ENCODE data around the gene TMEM121B. TPM values are rescaled to one million over a fixed set of nuclear protein-coding genes. Genes with fewer than 3 reads are reported as not detected.
A peak's percentile ranks its signal among the peaks of the same experiment; 100 is the strongest.

TMEM121B gene
- total RNA-seq, 5 donors from 2014 or later (not counting 1 experiment from before 2014, with no cell fraction given) = 0.13 to 0.19 (median 0.15) TPM; not detected in 2

DNA sequence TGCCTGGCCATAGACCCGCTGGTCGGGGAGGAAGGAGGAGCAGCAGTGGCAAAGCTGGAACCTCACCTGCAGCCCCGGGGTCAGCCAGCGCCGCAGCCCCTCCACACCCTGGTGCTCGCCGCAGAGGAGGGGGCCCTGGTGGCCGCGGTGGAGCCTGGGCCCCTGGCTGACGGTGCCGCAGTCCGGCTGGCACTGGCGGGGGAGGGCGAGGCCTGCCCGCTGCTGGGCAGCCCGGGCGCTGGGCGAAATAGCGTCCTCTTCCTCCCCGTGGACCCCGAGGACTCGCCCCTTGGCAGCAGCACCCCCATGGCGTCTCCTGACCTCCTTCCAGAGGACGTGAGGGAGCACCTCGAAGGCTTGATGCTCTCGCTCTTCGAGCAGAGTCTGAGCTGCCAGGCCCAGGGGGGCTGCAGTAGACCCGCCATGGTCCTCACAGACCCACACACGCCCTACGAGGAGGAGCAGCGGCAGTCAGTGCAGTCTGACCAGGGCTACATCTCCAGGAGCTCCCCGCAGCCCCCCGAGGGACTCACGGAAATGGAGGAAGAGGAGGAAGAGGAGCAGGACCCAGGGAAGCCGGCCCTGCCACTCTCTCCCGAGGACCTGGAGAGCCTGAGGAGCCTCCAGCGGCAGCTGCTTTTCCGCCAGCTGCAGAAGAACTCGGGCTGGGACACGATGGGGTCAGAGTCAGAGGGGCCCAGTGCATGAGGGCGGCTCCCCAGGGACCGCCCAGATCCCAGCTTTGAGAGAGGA is 11.9 kb downstream of the TMEM121B start:
- no peak for ATAC-seq (replicated peaks in 1 of 4)
- no peaks in the 10 kb centered on the region for H3K27me3 ChIP-seq (replicated peaks in 1 of 2; ENCODE audit: control insufficient read depth in 2 of 2, extremely low read depth in 1 of 2, insufficient read depth in 2 of 2, low read length in 1 of 2)
- POLR2A ChIA-PET = no interaction called here
- DNase-seq = no peak
- peaks cover 29% of the 10 kb centered on the region for H3K36me3 Mint-ChIP-seq
- H3K36me3 ChIP-seq (ENCODE audit: control insufficient read depth in 2 of 2, extremely low read depth in 1 of 2, insufficient read depth in 1 of 2, low read length in 1 of 2) = peaks cover 11 to 57% of the 10 kb centered on the region in 2 donors
- H3K4me1 ChIP-seq (ENCODE audit: control insufficient read depth in 1 of 2, extremely low read depth in 1 of 2, insufficient read depth in 2 of 2, low read length in 2 of 2) = peaks cover 29 to 41% of the 10 kb centered on the region in 2 experiments
- H3K4me1 Mint-ChIP-seq = peaks cover 71 to 77% (median 71%) of the 10 kb centered on the region in 3 donors
- no peaks in the 10 kb centered on the region for H3K27me3 Mint-ChIP-seq
- H3K27ac Mint-ChIP-seq = no peak overlapping the region
- H3K9me3 Mint-ChIP-seq = no peaks in the 10 kb centered on the region
- no peak overlapping the region for H3K4me3 Mint-ChIP-seq
- no peak overlapping the region for H3K4me3 ChIP-seq (ENCODE audit: control insufficient read depth in 1 of 2, extremely low read depth in 1 of 2, low read length in 1 of 2)
- H3K27ac ChIP-seq (ENCODE audit: low read length) = no peak overlapping the region
- WGBS (ENCODE audit: insufficient coverage) = 95% methylated on average over 38 of the region's 42 CpGs
- CTCF ChIA-PET = no interaction called here
- no peaks in the 10 kb centered on the region for H3K9me3 ChIP-seq

DNA sequence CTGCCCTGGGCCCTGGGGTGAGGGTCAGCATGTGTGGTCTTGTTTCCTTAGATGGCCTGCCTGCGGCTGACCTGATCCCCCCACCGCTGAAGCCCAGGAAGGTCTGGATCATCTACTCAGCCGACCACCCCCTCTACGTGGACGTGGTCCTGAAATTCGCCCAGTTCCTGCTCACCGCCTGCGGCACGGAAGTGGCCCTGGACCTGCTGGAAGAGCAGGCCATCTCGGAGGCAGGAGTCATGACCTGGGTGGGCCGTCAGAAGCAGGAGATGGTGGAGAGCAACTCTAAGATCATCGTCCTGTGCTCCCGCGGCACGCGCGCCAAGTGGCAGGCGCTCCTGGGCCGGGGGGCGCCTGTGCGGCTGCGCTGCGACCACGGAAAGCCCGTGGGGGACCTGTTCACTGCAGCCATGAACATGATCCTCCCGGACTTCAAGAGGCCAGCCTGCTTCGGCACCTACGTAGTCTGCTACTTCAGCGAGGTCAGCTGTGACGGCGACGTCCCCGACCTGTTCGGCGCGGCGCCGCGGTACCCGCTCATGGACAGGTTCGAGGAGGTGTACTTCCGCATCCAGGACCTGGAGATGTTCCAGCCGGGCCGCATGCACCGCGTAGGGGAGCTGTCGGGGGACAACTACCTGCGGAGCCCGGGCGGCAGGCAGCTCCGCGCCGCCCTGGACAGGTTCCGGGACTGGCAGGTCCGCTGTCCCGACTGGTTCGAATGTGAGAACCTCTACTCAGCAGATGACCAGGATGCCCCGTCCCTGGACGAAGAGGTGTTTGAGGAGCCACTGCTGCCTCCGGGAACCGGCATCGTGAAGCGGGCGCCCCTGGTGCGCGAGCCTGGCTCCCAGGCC is 12.7 kb downstream of the TMEM121B start:
- peaks cover 64 to 69% (median 64%) of the 10 kb centered on the region in 3 donors for H3K4me1 Mint-ChIP-seq
- H3K27me3 Mint-ChIP-seq = no peaks in the 10 kb centered on the region
- H3K9me3 ChIP-seq = no peaks in the 10 kb centered on the region
- H3K27ac ChIP-seq (ENCODE audit: low read length) = no peak overlapping the region
- H3K36me3 ChIP-seq (ENCODE audit: control insufficient read depth in 2 of 2, extremely low read depth in 1 of 2, insufficient read depth in 1 of 2, low read length in 1 of 2) = peaks cover 11 to 60% of the 10 kb centered on the region in 2 donors
- no peaks in the 10 kb centered on the region for H3K9me3 Mint-ChIP-seq
- ChIA-PET CTCF (no interaction called here), POLR2A (no interaction called here)
- no peak overlapping the region for H3K4me3 ChIP-seq (ENCODE audit: control insufficient read depth in 1 of 2, extremely low read depth in 1 of 2, low read length in 1 of 2)
- ATAC-seq (replicated peaks in 1 of 4) = no peak
- no peak overlapping the region for H3K4me3 Mint-ChIP-seq
- no peaks in the 10 kb centered on the region for H3K27me3 ChIP-seq (replicated peaks in 1 of 2; ENCODE audit: control insufficient read depth in 2 of 2, extremely low read depth in 1 of 2, insufficient read depth in 2 of 2, low read length in 1 of 2)
- no peak for DNase-seq
- peaks cover 29% of the 10 kb centered on the region for H3K36me3 Mint-ChIP-seq
- 98% methylated on average over 66 of the region's 66 CpGs for WGBS (ENCODE audit: insufficient coverage)
- H3K4me1 ChIP-seq (ENCODE audit: control insufficient read depth in 1 of 2, extremely low read depth in 1 of 2, insufficient read depth in 2 of 2, low read length in 2 of 2) = peaks cover 23 to 40% of the 10 kb centered on the region in 2 experiments
- H3K27ac Mint-ChIP-seq = peak overlapping the region in 1 of 2 donors; percentile 16

DNA sequence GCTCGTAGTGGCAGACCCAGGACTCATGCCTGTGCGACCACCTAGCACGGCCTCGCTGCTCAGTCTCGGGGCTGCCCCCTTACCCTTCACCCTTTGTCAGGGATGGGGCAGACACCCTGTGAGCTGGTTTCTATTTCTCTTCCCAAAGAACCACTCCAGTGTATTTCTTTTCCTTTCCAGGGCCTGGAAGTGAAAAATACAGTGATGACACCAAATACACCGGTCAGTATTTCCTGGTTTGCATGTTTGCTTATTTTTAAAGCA is 13.7 kb downstream of the TMEM121B start:
- Mint-ChIP-seq H3K4me3 (peak overlapping the region in 1 of 3 donors; percentile 74), H3K36me3 (peaks cover 34% of the 10 kb centered on the region), H3K9me3 (no peaks in the 10 kb centered on the region), H3K4me1 (peaks cover 60 to 66% (median 61%) of the 10 kb centered on the region in 3 donors), H3K27me3 (no peaks in the 10 kb centered on the region), H3K27ac (peak overlapping the region; percentile 88 to 90)
- Histone ChIP-seq H3K27me3 (replicated peaks in 1 of 2; ENCODE audit: control insufficient read depth in 2 of 2, extremely low read depth in 1 of 2, insufficient read depth in 2 of 2, low read length in 1 of 2) (no peaks in the 10 kb centered on the region), H3K36me3 (ENCODE audit: control insufficient read depth in 2 of 2, extremely low read depth in 1 of 2, insufficient read depth in 1 of 2, low read length in 1 of 2) (peaks cover 16 to 70% of the 10 kb centered on the region in 2 donors), H3K27ac (ENCODE audit: low read length) (peak overlapping the region; percentile 16), H3K4me1 (ENCODE audit: control insufficient read depth in 1 of 2, extremely low read depth in 1 of 2, insufficient read depth in 2 of 2, low read length in 2 of 2) (peaks cover 28 to 46% of the 10 kb centered on the region in 2 experiments), H3K9me3 (no peaks in the 10 kb centered on the region), H3K4me3 (ENCODE audit: control insufficient read depth in 1 of 2, extremely low read depth in 1 of 2, low read length in 1 of 2) (no peak overlapping the region)
- WGBS (ENCODE audit: insufficient coverage) = 84% methylated on average over 5 of the region's 6 CpGs
- DNase-seq (no peak), ATAC-seq (replicated peaks in 1 of 4) (no peak)
- CTCF ChIA-PET = no interaction called here
- POLR2A ChIA-PET = no interaction called here

DNA sequence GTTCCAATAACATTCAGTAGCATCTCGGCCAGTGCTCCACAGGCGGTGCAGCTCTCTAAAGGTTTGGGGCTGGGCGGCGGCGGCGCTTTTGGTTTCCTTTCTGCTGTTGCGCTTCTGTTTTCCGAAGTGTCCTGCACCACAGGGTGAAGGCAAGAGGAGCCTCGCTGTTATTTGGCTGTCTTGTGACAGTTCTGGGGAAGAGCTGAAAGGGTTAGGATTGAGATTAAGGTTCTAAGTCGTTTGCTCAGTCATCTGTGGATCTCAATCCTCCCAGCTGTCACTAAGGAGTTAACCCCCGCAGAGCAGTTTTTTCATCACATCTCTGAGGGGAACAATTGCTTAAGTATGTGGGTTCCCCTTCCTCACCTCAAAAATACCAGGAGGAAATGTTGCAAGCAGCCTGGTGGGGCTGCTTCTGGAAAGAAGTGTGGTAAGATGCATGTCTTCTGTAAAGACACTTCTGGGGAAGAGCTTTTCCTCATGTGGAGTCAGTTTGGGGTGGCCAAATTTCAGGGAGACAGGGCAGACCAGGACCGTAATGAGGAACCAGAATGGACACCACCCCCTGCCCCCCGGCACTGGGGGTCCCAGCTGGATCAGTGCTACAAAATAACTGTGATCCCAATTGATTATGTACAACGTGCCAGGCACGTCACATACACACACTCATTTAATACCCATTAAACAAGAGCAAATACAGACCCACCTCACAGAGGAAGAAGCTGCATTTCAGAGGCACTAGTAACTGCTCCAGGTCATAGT is 14.2 kb downstream of the TMEM121B start:
- 52% methylated on average over 7 of the region's 15 CpGs for WGBS (ENCODE audit: insufficient coverage)
- H3K4me1 ChIP-seq (ENCODE audit: control insufficient read depth in 1 of 2, extremely low read depth in 1 of 2, insufficient read depth in 2 of 2, low read length in 2 of 2) = peaks cover 33 to 52% of the 10 kb centered on the region in 2 experiments
- peak overlapping the region in 1 of 2 donors; percentile 38 for H3K4me3 ChIP-seq (ENCODE audit: control insufficient read depth in 1 of 2, extremely low read depth in 1 of 2, low read length in 1 of 2)
- ChIA-PET CTCF (no interaction called here), POLR2A (no interaction called here)
- peaks cover 39% of the 10 kb centered on the region for H3K36me3 Mint-ChIP-seq
- peaks cover 16 to 76% of the 10 kb centered on the region in 2 donors for H3K36me3 ChIP-seq (ENCODE audit: control insufficient read depth in 2 of 2, extremely low read depth in 1 of 2, insufficient read depth in 1 of 2, low read length in 1 of 2)
- no peaks in the 10 kb centered on the region for H3K27me3 Mint-ChIP-seq
- peak overlapping the region; percentile 61 to 74 (median 62) for H3K4me3 Mint-ChIP-seq
- no peaks in the 10 kb centered on the region for H3K9me3 Mint-ChIP-seq
- H3K27ac ChIP-seq (ENCODE audit: low read length) = peak overlapping the region; percentile 16
- no peaks in the 10 kb centered on the region for H3K9me3 ChIP-seq
- peak; percentile 64 to 77 (median 73) for ATAC-seq (replicated peaks in 1 of 4)
- peak overlapping the region; percentile 88 to 90 for H3K27ac Mint-ChIP-seq
- H3K4me1 Mint-ChIP-seq = peaks cover 61 to 66% (median 61%) of the 10 kb centered on the region in 3 donors
- H3K27me3 ChIP-seq (replicated peaks in 1 of 2; ENCODE audit: control insufficient read depth in 2 of 2, extremely low read depth in 1 of 2, insufficient read depth in 2 of 2, low read length in 1 of 2) = no peaks in the 10 kb centered on the region
- peak in 8 of 35 experiments; percentile 21 to 42 (median 35) for DNase-seq

DNA sequence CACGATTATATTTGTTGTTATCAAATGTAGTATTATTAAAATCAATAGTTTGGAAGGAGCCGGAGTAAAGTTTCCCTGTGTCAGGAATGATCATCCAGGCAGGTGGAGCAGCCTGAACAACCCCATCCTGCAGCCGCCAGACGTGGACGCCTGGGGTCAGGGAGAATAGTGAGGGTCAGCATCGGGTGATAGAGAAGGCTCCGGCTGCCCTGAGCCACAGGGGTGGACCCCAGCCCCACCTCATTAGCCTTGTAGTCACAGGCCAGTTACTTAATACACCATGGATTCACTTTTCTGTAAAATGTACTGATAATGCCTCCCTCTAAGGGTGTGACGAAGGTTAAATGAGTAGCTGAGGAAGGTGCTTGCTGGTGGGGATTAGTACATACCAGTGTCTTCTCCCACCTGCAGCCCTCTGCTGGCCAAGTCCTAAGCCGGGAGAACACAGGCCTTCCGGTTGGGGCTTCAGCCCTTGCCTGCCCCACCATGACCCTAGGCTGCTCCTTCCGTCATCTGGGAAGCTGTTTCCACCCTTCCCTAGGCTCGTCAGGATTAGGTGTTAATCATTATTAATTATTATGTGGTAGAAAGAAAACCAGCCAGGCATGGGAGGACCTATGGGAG is 14.9 kb downstream of the TMEM121B start:
- Mint-ChIP-seq H3K9me3 (no peaks in the 10 kb centered on the region), H3K4me1 (peaks cover 62 to 66% (median 63%) of the 10 kb centered on the region in 3 donors), H3K4me3 (peak overlapping the region; percentile 61 to 74 (median 62)), H3K27ac (peak overlapping the region; percentile 88 to 90), H3K27me3 (no peaks in the 10 kb centered on the region), H3K36me3 (peaks cover 44% of the 10 kb centered on the region)
- H3K27ac ChIP-seq (ENCODE audit: low read length) = peak overlapping the region; percentile 16
- H3K36me3 ChIP-seq (ENCODE audit: control insufficient read depth in 2 of 2, extremely low read depth in 1 of 2, insufficient read depth in 1 of 2, low read length in 1 of 2) = peaks cover 16 to 81% of the 10 kb centered on the region in 2 donors
- 100% methylated on average over 5 of the region's 12 CpGs for WGBS (ENCODE audit: insufficient coverage)
- peaks cover 39 to 58% of the 10 kb centered on the region in 2 experiments for H3K4me1 ChIP-seq (ENCODE audit: control insufficient read depth in 1 of 2, extremely low read depth in 1 of 2, insufficient read depth in 2 of 2, low read length in 2 of 2)
- POLR2A ChIA-PET = no interaction called here
- no peaks in the 10 kb centered on the region for H3K27me3 ChIP-seq (replicated peaks in 1 of 2; ENCODE audit: control insufficient read depth in 2 of 2, extremely low read depth in 1 of 2, insufficient read depth in 2 of 2, low read length in 1 of 2)
- H3K9me3 ChIP-seq = no peaks in the 10 kb centered on the region
- CTCF ChIA-PET = no interaction called here
- ATAC-seq (replicated peaks in 1 of 4) (peak; percentile 44 to 54 (median 50)), DNase-seq (no peak)
- H3K4me3 ChIP-seq (ENCODE audit: control insufficient read depth in 1 of 2, extremely low read depth in 1 of 2, low read length in 1 of 2) = peak overlapping the region in 1 of 2 donors; percentile 10

All from T-cell (primary cell).